Stimulated activated CD8-positive, alpha-beta memory T cell treated with anti-CD3 and anti-CD28 coated beads, Interleukin-15, amount 100 ng/mL, for 24 hours (primary cell): ENCODE data around the gene ZNF438.

Experiments
- DNase-seq: peaks from one replicate; pipeline ENCODE4 v3.0.0-alpha.2; 2020; ENCODE audit warnings: low read depth

ZNF438 gene

DNA sequence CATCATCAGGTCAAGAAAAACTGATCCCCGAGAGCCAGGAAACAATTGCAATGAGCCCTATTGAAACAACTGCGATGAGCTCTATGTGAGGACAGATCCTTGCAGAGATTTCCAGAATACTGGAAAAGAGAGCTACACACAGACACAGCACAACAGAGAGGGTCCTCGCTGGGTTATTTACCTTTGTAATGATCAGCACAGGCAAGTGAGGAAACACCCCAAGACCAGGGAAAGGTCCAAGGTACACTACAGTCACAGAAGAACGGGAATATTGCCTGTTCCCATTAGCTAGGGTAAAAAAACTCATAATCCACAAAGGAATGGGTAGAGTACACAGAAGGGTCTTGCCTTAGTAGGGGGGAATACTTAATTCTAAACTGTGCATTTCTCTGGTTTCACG is 152.7 kb downstream of the ZNF438 start:
- DNase-seq: no peak

GRCh38 chr10:30877111-30877510 is 154.6 kb downstream of the ZNF438 start:
- DNase-seq: no peak

- DNase-seq: no peak
Observed at GRCh38 chr10:30873411-30873810, 158.3 kb downstream of the ZNF438 start.

- no peak for DNase-seq
Observed at GRCh38 chr10:30870896-30871295, 160.8 kb downstream of the ZNF438 start.

- no peak for DNase-seq
Observed at GRCh38 chr10:30869566-30869965, 162.1 kb downstream of the ZNF438 start.

- no peak for DNase-seq
Observed at GRCh38 chr10:30868611-30869010, 163.1 kb downstream of the ZNF438 start.

DNA sequence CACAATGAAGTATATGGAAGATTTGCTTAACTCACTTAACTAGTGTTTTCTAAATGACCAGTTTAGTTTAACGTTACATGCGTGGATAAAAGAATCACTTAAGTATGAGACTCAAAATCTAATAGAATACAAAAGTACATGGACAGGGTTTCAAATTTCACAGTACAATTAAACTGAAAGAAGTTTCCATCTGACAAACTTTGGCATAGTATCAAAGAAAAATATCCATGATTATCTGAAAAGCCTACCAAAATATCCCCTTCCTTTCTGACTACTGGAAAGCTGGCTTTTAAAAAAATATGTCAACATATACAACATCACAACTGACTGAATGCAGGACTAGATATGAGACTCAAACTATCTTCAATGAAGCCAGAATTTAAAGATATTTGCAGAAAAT is 164.8 kb downstream of the ZNF438 start:
- no peak for DNase-seq

- no peak for DNase-seq
Observed at GRCh38 chr10:30865141-30865926, 166.3 kb downstream of the ZNF438 start.

DNA sequence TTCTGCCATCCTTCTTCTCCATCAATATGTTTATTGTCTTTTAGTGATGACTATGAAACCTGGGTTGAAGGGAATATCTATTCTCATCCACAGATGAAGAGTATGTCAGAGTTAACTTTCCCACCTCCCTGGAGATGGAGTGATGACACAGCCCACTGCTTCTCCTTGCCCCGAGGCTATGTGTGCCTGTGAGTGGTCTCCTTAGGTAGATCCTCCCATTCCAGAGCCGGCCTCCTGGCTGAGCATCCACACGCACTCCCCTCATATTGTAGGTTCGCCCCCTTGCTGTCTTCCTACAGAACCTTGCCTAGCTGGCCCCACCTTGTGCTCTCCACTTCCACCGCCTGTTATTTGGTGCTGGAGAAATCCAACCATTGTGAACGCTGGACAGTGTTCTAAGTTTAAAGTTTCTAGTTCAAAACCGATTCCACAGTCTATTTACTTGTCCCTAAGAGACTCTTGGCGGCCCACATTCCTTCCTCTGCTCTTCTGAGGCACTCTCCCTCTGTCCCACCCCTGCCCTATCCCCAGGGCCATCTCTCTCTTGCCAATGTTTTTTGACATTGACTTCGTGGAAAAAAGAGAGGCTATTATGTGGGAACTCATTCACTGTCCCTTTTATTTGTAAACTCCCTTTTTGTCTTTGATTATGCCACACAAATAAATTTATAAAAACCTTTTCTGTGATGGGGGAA is 168.0 kb downstream of the ZNF438 start:
- no peak for DNase-seq

- no peak for DNase-seq
Observed at GRCh38 chr10:30862486-30862885, 169.2 kb downstream of the ZNF438 start.

DNA sequence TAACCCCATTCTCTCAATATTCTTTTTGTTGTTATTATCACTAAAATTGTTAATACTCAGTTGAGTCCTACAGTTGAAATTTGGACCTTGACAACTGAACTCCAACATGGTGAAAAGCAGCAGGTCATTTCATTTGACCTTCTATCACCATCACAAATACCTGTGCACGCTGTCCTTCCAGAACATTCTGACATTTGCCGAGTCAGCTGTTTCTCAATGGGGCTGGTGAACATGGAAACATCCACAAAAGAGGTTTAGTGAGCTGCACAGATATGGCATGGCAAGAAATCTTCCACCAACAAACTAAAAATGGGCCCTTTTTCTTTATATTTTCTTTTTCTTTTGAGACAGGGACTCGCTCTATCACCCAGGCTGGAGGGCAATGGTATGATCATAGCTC is 169.7 kb downstream of the ZNF438 start:
- no peak for DNase-seq

GRCh38 chr10:30861221-30861620 is 170.4 kb downstream of the ZNF438 start:
- no peak for DNase-seq

GRCh38 chr10:30858499-30858898 is 173.2 kb downstream of the ZNF438 start:
- DNase-seq: no peak

DNA sequence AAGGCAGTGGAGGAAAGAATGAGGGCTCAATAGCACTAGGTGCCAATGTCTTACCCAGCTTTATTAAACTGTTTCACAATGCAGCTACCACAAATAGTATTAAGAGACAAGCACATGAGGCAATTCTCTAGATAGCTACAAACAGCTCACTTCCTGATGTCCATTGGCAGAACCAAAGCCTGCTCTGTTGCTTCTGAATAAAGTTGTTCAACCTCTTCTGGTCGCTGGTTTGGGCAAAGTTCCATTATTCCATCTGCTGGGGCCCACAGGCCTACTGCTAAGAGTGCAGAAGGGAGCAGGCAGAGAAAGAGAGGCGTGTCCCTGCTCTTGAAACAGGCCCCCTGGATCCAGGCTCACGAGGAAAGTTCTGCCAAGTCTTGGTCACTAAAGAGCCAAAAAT is 173.9 kb downstream of the ZNF438 start:
- no peak for DNase-seq

DNA sequence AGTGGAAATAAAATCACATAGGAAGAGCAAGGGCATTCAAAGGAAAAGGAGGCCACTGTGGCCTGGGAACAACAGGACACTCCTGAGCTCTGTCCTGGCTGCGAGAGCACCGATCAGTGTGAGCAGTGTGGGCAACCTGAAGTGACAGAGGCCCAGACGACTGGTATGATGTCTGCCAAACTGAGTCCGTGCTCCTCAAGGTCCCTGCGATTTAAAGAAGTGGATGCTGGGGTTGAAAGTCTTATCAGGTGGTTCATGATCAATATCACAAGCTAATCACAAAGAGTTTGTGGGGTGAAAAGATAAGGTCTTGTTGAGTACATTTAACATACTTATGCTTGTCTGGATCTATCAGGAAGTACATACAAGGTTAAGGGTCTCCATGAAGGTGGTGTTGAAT is 176.5 kb downstream of the ZNF438 start:
- no peak for DNase-seq

DNA sequence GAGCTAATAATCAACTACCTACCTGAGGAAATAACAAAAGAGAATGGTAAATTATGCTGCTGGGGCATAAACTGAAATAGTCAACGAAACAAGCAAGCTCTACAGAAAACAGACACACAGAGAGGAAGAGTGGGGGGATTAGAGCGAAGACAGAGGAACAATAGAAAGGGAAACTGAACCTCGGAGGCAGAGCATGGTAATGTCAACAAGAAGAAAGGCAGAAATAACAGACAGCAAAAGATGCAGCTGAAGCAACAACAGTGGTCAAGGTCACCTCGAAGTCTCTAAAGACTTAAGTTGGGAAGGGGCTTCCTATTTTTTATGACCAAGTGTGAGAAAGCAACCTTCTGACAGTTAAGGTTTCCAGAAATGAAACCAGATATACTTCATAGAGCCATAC is 177.0 kb downstream of the ZNF438 start:
- no peak for DNase-seq

GRCh38 chr10:30853066-30853465 is 178.6 kb downstream of the ZNF438 start:
- no peak for DNase-seq

DNA sequence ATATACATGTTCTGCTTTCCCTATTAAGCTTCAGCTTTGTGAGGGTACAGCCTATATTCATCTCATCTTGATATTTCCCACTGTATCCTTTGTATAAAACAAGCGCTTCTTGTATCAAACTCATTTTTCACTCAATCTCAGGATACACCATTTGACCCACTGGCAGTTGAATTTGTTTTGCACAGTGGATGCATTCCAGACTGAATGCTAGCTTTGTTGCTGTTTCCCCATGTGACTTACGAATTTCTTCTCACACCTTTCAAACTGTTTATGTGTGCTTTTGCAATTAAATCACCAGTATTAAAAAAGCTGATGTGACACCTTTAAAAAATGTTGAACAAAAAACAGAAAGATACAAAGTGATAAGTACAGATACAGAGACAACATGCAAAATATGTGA is 180.9 kb downstream of the ZNF438 start:
- DNase-seq: no peak

GRCh38 chr10:30849231-30850035 is 182.2 kb downstream of the ZNF438 start:
- no peak for DNase-seq

- DNase-seq: no peak
Observed at GRCh38 chr10:30848396-30849032, 183.2 kb downstream of the ZNF438 start.

DNA sequence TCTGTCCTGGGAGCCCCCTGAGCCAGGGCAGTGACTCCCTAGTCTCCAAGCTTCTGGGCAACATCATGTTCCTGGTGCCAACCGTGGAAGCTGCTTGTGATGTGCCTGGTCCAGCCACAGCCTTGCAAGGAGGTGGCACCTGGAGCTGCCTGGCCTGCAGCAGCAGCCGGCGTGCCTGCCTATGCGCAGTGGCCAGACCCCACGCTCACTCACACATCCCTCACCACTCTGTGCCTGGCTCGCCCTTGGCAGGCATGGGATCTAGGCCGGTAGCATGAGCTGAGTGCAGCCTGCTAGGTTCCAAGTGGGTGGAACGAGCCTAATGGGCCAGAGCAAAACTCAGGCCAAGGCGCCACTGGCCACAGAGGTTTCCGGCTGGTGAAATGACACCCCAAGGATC is 184.0 kb downstream of the ZNF438 start:
- DNase-seq: no peak

DNA sequence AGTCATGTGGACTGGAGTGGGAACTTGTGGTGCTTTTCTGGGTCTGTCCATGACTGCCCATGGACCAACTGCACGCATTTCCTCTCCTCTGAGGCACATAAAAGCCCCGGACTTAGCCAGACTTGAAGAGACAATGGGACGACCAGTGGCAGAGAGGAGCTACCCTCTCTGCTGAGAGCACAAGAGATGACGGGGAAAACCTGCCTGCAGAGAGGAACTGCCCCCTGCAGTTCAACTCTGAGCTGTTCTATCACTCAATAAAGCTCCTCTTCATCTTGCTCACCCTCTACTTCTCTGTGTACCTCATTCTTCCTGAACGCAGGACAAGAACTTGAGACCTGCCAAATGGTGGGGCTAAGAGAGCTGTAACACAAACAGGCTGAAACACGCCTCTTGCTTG is 184.5 kb downstream of the ZNF438 start:
- DNase-seq: no peak
